H1 (cell line): ENCODE measurements around the gene NOS3. TPM values are rescaled to one million over a fixed set of nuclear protein-coding genes. Genes with fewer than 3 reads are reported as not detected.

Experiments used
- CTCF ChIA-PET: fragments of 300-600 bp; sonication (Branson Sonifier 250); formaldehyde crosslinking; loops from one replicate; lab custom pipeline; 2021; ENCODE audit not compliant: partially characterized antibody; lab: Charles Lee
- POLR2A ChIA-PET: fragments of 300-600 bp; sonication (Branson Sonifier 250); formaldehyde crosslinking; loops from one replicate; lab custom pipeline; 2021; ENCODE audit warnings: inconsistent platforms; ENCODE audit not compliant: partially characterized antibody; lab: Charles Lee
- DNase-seq, 2 experiments: peaks; one replicate each; pipeline versions ENCODE4 v3.0.0 to v3.0.0-alpha.2; 2010 to 2022; ENCODE audit warnings: low spot score in 2 of 2, low read depth in 1 of 2, mixed read lengths in 1 of 2
- FAIRE-seq: peaks from 2 replicates; lab custom pipeline; 2011; peaks lifted over from hg19 to GRCh38; lab: Jason Lieb, UNC
- H2AFZ ChIP-seq: 2 replicates; pipeline ENCODE4 v1.8.1; 2012; ENCODE audit warnings: low read length, inconsistent platforms
- H2AK5ac ChIP-seq: 2 replicates; pipeline ENCODE4 v1.6.1; 2013; ENCODE audit warnings: low read depth, low read length
- H2BK120ac ChIP-seq: replicated peaks from 2 replicates; pipeline ENCODE3; 2013; ENCODE audit warnings: low read depth, low read length, inconsistent platforms
- H2BK12ac ChIP-seq: 2 replicates; pipeline ENCODE4 v1.6.1; 2013; ENCODE audit warnings: low read depth, low read length
- H2BK15ac ChIP-seq: 2 replicates; pipeline ENCODE4 v1.6.1; 2013; ENCODE audit warnings: low read length
- H2BK20ac ChIP-seq: 2 replicates; pipeline ENCODE4 v1.6.1; 2013; ENCODE audit warnings: low read length
- H2BK5ac ChIP-seq: 2 replicates; pipeline ENCODE4 v1.6.1; 2013; ENCODE audit warnings: low read depth, low read length
- H3K14ac ChIP-seq: 2 replicates; pipeline ENCODE4 v1.6.1; 2013; ENCODE audit warnings: inconsistent platforms; ENCODE audit not compliant: insufficient read length
- H3K18ac ChIP-seq: 2 replicates; pipeline ENCODE4 v1.6.1; 2013; ENCODE audit warnings: low read length; ENCODE audit errors: extremely low read depth
- H3K23ac ChIP-seq: 2 replicates; pipeline ENCODE4 v1.6.1; 2013; ENCODE audit warnings: inconsistent platforms; ENCODE audit not compliant: insufficient read length
- H3K23me2 ChIP-seq: 2 replicates; pipeline ENCODE4 v1.6.1; 2013; ENCODE audit warnings: low read depth, low read length
- H3K27ac ChIP-seq: 2 replicates; pipeline ENCODE4 v1.6.1; 2011; ENCODE audit warnings: low read depth, low read length, inconsistent platforms
- H3K27me3 ChIP-seq, 4 experiments: replicated peaks in 1 of 4; 1 replicate in 1 of 4; 2 replicates in 3 of 4; pipeline versions ENCODE4 v1.6.1 to v1.8.1; 2011 to 2013; ENCODE audit warnings: low read length in 3 of 4, mild to moderate bottlenecking in 3 of 4, inconsistent platforms in 2 of 4, mixed read lengths in 2 of 4, moderate library complexity in 1 of 4; ENCODE audit not compliant: control insufficient read depth in 3 of 4, insufficient read depth in 3 of 4; ENCODE audit errors: extremely low read depth in 1 of 4
- H3K36me3 ChIP-seq, 4 experiments: 2 replicates each; pipeline versions ENCODE4 v1.6.1 to v1.8.1; 2011 to 2013; ENCODE audit warnings: mild to moderate bottlenecking in 4 of 4, low read length in 3 of 4, moderate library complexity in 2 of 4, control low read depth in 1 of 4, inconsistent platforms in 1 of 4; ENCODE audit not compliant: insufficient read depth in 4 of 4, control insufficient read depth in 2 of 4
- H3K4ac ChIP-seq: replicated peaks from 2 replicates; pipeline ENCODE3; 2013; ENCODE audit warnings: low read length, low read depth, mixed read lengths, inconsistent platforms; ENCODE audit not compliant: insufficient read length
- H3K4me1 ChIP-seq, 4 experiments: replicated peaks in 1 of 4; 1 replicate in 1 of 4; 2 replicates in 3 of 4; pipeline versions ENCODE4 v1.6.1 to v1.8.1; 2011 to 2013; ENCODE audit warnings: low read length in 3 of 4, inconsistent platforms in 2 of 4, mixed read lengths in 1 of 4; ENCODE audit not compliant: insufficient read depth in 4 of 4, control insufficient read depth in 3 of 4
- H3K4me2 ChIP-seq, 2 experiments: 2 replicates each; pipeline versions ENCODE4 v1.6.1 to v1.8.1; 2011 to 2013; ENCODE audit warnings: low read depth in 2 of 2, low read length in 2 of 2, control low read depth in 1 of 2, inconsistent platforms in 1 of 2, mild to moderate bottlenecking in 1 of 2; ENCODE audit not compliant: insufficient read depth in 1 of 2
- H3K4me3 ChIP-seq, 4 experiments: fragments of 200-600, 300-600 bp in 1 of 4; sonication (generic), shearing (Covaris generic), sonication (Bioruptor Twin) in 1 of 4; 2 replicates each; pipeline versions ENCODE4 v1.5.1 to v1.8.1; 2011 to 2016; ENCODE audit warnings: low read length in 4 of 4, low read depth in 3 of 4, control low read depth in 2 of 4, inconsistent platforms in 2 of 4, mild to moderate bottlenecking in 2 of 4, mixed read lengths in 1 of 4, moderate library complexity in 1 of 4; ENCODE audit not compliant: insufficient read depth in 2 of 4; ENCODE audit errors: extremely low read depth in 1 of 4
- H3K56ac ChIP-seq: replicated peaks from 2 replicates; pipeline ENCODE3; 2013; ENCODE audit warnings: low read depth, mild to moderate bottlenecking, mixed read lengths, low read length, inconsistent platforms; ENCODE audit not compliant: insufficient read length
- H3K79me1 ChIP-seq: 2 replicates; pipeline ENCODE4 v1.6.1; 2013; ENCODE audit warnings: low read depth, low read length, control low read depth
- H3K79me2 ChIP-seq, 2 experiments: 2 replicates each; pipeline versions ENCODE4 v1.6.1 to v1.8.1; 2012 to 2013; ENCODE audit warnings: low read length in 2 of 2, mild to moderate bottlenecking in 2 of 2, inconsistent platforms in 1 of 2; ENCODE audit not compliant: insufficient read depth in 2 of 2, control insufficient read depth in 1 of 2
- H3K9ac ChIP-seq, 4 experiments: replicated peaks in 1 of 4; 1 replicate in 1 of 4; 2 replicates in 3 of 4; pipeline versions ENCODE4 v1.6.1 to v1.8.1; 2011 to 2013; ENCODE audit warnings: low read depth in 3 of 4, low read length in 3 of 4, control low read depth in 2 of 4, mild to moderate bottlenecking in 2 of 4, moderate library complexity in 2 of 4, inconsistent platforms in 1 of 4; ENCODE audit errors: extremely low read depth in 1 of 4
- H3K9me3 ChIP-seq, 2 experiments: 2 replicates each; pipeline versions ENCODE4 v1.6.1 to v1.8.1; 2012 to 2013; ENCODE audit warnings: mild to moderate bottlenecking in 2 of 2, moderate library complexity in 2 of 2, control low read depth in 1 of 2, inconsistent platforms in 1 of 2, low read depth in 1 of 2, low read length in 1 of 2, mixed read lengths in 1 of 2; ENCODE audit not compliant: insufficient read depth in 2 of 2
- H4K20me1 ChIP-seq, 2 experiments: replicated peaks in 1 of 2; 2 replicates each; pipeline versions ENCODE3 to v1.8.1; 2011 to 2013; ENCODE audit warnings: inconsistent platforms in 2 of 2, low read length in 2 of 2, mild to moderate bottlenecking in 1 of 2; ENCODE audit not compliant: insufficient read depth in 2 of 2, control insufficient read depth in 1 of 2
- H4K5ac ChIP-seq: 2 replicates; pipeline ENCODE4 v1.6.1; 2013; ENCODE audit warnings: low read length, low read depth, mixed read lengths, inconsistent platforms; ENCODE audit not compliant: insufficient read length
- H4K8ac ChIP-seq: 2 replicates; pipeline ENCODE4 v1.8.0; 2013; ENCODE audit warnings: mild to moderate bottlenecking, moderate library complexity, low read length, inconsistent platforms; ENCODE audit not compliant: insufficient read depth; ENCODE audit errors: extremely low read depth
- H4K91ac ChIP-seq: replicated peaks from 2 replicates; pipeline ENCODE3; 2013; ENCODE audit warnings: low read length, mixed read lengths, inconsistent platforms; ENCODE audit not compliant: insufficient read length
- BRCA1 ChIP-seq: IDR thresholded peaks from 2 replicates; pipeline ENCODE4 v1.6.1; 2012; ENCODE audit warnings: low read depth, low read length, improper control_type of control experiment
- SUZ12 ChIP-seq: fragments of 200-600 bp; sonication (generic); IDR thresholded peaks from 2 replicates; pipeline ENCODE4 v1.6.1; 2012; ENCODE audit warnings: mild to moderate bottlenecking, inconsistent platforms, low read length, moderate library complexity, mixed read lengths
- WGBS, 2 experiments: shearing (Covaris generic) in 1 of 2; methylation state at CpG; one replicate each; pipeline versions ENCODE4 v1.1.6 to v1.1.7; 2013 to 2015; ENCODE audit warnings: low lambda C conversion rate in 2 of 2, mixed read lengths in 2 of 2, inconsistent platforms in 1 of 2, low coverage in 1 of 2, missing lambda C conversion rate in 1 of 2; ENCODE audit not compliant: insufficient replicate concordance in 2 of 2, insufficient coverage in 1 of 2, insufficient read length in 1 of 2; ENCODE audit errors: extremely low coverage in 1 of 2, missing lambda C conversion rate in 1 of 2; 5-methylcytosine and 5-hydroxymethylcytosine counted together
- polyA plus RNA-seq, 7 experiments: library from polyadenylated mRNA; depleted of rRNA in 3 of 7; stranded (reverse) in 5 of 7; unstranded in 2 of 7; fragments of >200 nt in 5 of 7; fragments of 200-250 nt in 2 of 7; gene quantifications; 1 replicate in 5 of 7; 2 replicates in 1 of 7; 4 replicates in 1 of 7; pipeline versions ENCODE4 v1.2.1 to v1.2.3, GENCODE V29; 2011 to 2013; ENCODE audit warnings: missing spikeins in 2 of 7, mixed read lengths in 2 of 7
- total RNA-seq: library from RNA; stranded (reverse); fragmentation: NEBNext Ultra II Directional; extraction: Animal tissue kit (Norgen Biotek cat#: 25700); gene quantifications from 2 replicates; pipeline ENCODE4 v1.2.1, GENCODE V29; 2021

NOS3 gene
- total and polyA plus RNA-seq, 2 of the 8 experiments (the other 6 are each of a cell fraction or from before 2014, with no cell fraction given): 4.4 to 16.2 TPM

DNA sequence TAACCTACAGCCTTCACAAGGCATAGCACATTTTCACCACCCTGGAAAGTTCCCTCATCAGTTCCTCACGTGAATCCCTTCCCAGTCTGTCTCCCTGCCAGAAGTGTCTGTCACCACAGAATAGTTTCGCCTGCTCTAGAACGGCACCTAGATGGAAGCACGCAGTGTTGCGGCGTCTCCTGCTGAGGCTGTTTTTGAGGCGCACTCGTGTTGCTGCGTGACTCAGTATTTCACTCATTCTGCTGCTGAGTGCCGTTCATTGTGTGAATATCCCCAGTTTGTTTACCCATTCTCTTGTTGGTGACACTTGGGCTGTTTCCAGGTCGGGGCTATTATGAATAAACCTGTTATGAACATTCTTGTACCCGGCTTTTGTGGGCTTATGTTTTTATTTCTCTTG is 12.8 kb downstream of the NOS3 start:
- no peak overlapping the region for H2BK15ac ChIP-seq
- peaks cover 6% of the 10 kb centered on the region; the same call in 1 of the 2 replicates for H3K23me2 ChIP-seq
- no peak overlapping the region for H3K27ac ChIP-seq
- H3K79me2 ChIP-seq: no peaks in the 10 kb centered on the region
- no peaks in the 10 kb centered on the region for H3K36me3 ChIP-seq
- DNase-seq: no peak
- H2BK120ac ChIP-seq: no peak overlapping the region
- H2BK5ac ChIP-seq: no peak overlapping the region
- H4K91ac ChIP-seq: no peak overlapping the region
- H3K14ac ChIP-seq: no peak overlapping the region
- H3K9ac ChIP-seq: no peak overlapping the region
- H3K9me3 ChIP-seq: no peaks in the 10 kb centered on the region
- H3K27me3 ChIP-seq: no peaks in the 10 kb centered on the region
- H2BK20ac ChIP-seq: no peak overlapping the region
- H4K8ac ChIP-seq: no peak overlapping the region; the same call in 1 of the 2 replicates
- no peaks in the 10 kb centered on the region for H3K79me1 ChIP-seq
- H3K56ac ChIP-seq: no peak overlapping the region
- H2BK12ac ChIP-seq: no peak overlapping the region; the same call in 1 of the 2 replicates
- H4K5ac ChIP-seq: no peak overlapping the region
- ChIA-PET POLR2A (no interaction called here), CTCF (interaction anchor here (1.0 to 11.5 kb wide), 3 partner anchors 12 to 40 kb away, joined by 3 to 142 read pairs (median 95); partner anchors contain the start of gene NOS3)
- 90% methylated on average over 12 of the region's 12 CpGs; no CpG with 5 or more reads in 1 of the 2 experiments for WGBS, 2 experiments
- H3K4ac ChIP-seq: no peak overlapping the region
- no peak overlapping the region for H3K23ac ChIP-seq
- no peak overlapping the region for H3K4me3 ChIP-seq
- FAIRE-seq: no peak
- H3K4me2 ChIP-seq: no peak overlapping the region
- H3K18ac ChIP-seq: no peak overlapping the region
- no peak overlapping the region for H2AFZ ChIP-seq
- no peak overlapping the region for H2AK5ac ChIP-seq
- no peaks in the 10 kb centered on the region for H4K20me1 ChIP-seq
- TF ChIP-seq SUZ12: no peak
- TF ChIP-seq BRCA1: no peak
- peaks cover 0 to 7% (median 1%) of the 10 kb centered on the region in 4 experiments; a peak in 3 of 7 replicates for H3K4me1 ChIP-seq
